NK-92 (cell line): ENCODE results near the gene TNNT1.
"Not testable (repeated sequence)": the region's sequence is repeated elsewhere in the genome, so short reads cannot be mapped to it uniquely, and the experiment has no call there.

ENCODE experiments used
- DNase-seq: peaks from one replicate; lab custom pipeline; 2025; ENCODE audit not compliant: unreplicated experiment; lab: John Stamatoyannopoulos, UW

Gene TNNT1

GRCh38 chr19:55112777-55113569 is 36.0 kb downstream of the TNNT1 start:
- no peak for DNase-seq

- DNase-seq: no peak
Observed at GRCh38 chr19:55112246-55112776, 36.7 kb downstream of the TNNT1 start.

- DNase-seq: no peak
Observed at GRCh38 chr19:55111238-55111831, 37.7 kb downstream of the TNNT1 start.

- no peak for DNase-seq
Observed at GRCh38 chr19:55109527-55110291, 39.3 kb downstream of the TNNT1 start.

- not testable (repeated sequence) for DNase-seq
Observed at GRCh38 chr19:55107252-55107651, 41.8 kb downstream of the TNNT1 start.

- DNase-seq: no peak
Observed at GRCh38 chr19:55106591-55106990, 42.4 kb downstream of the TNNT1 start.

- DNase-seq: no peak
Observed at GRCh38 chr19:55105237-55105636, 43.8 kb downstream of the TNNT1 start.

GRCh38 chr19:55103190-55103589 is 45.8 kb downstream of the TNNT1 start:
- DNase-seq: no peak

GRCh38 chr19:55101261-55101660 is 47.7 kb downstream of the TNNT1 start:
- no peak for DNase-seq

- DNase-seq: no peak
Observed at GRCh38 chr19:55099557-55100506, 49.2 kb downstream of the TNNT1 start.

- DNase-seq: no peak
Observed at GRCh38 chr19:55098716-55099556, 50.1 kb downstream of the TNNT1 start.

GRCh38 chr19:55097864-55098715 is 50.9 kb downstream of the TNNT1 start:
- DNase-seq: no peak

- DNase-seq: no peak
Observed at GRCh38 chr19:55096061-55096701, 52.8 kb downstream of the TNNT1 start.

GRCh38 chr19:55095260-55096060 is 53.5 kb downstream of the TNNT1 start:
- DNase-seq: no peak

GRCh38 chr19:55094456-55095259 is 54.3 kb downstream of the TNNT1 start:
- DNase-seq: no peak

GRCh38 chr19:55092423-55093318 is 56.3 kb downstream of the TNNT1 start:
- DNase-seq: no peak
